Prostate gland (tissue), 2 donors: ENCODE results near the gene CARD19.

ENCODE experiments used
- CTCF ChIP-seq, 4 experiments: fragments of 200-600 bp in 2 of 4; fragments of 450-650 bp in 2 of 4; sonication (generic) in 2 of 4; IDR thresholded peaks; 1 replicate in 3 of 4; 2 replicates in 1 of 4; pipeline ENCODE4 v1.5.1; 2016 to 2019; ENCODE audit warnings: antibody characterized with exemption in 4 of 4, mild to moderate bottlenecking in 2 of 4, moderate library complexity in 2 of 4
- POLR2A ChIP-seq: fragments of 450-650 bp; IDR thresholded peaks from one replicate; pipeline ENCODE4 v1.6.1; 2016; ENCODE audit warnings: antibody characterized with exemption, mild to moderate bottlenecking
- POLR2AphosphoS5 ChIP-seq: sonication (generic); formaldehyde crosslinking; IDR thresholded peaks from one replicate; pipeline ENCODE4 v1.6.1; 2017; ENCODE audit warnings: antibody characterized with exemption

- TF ChIP-seq CTCF (IDR thresholded peaks at IDR 0.05), result no peak
- no peak for TF ChIP-seq POLR2A
- no peak for TF ChIP-seq POLR2AphosphoS5
These were observed 41.3 kb downstream of the CARD19 start for GRCh38 chr9:93137362-93137761.
